Keratinocyte (primary cell): ENCODE results near the gene CIDEC. TPM values are rescaled to one million over a fixed set of nuclear protein-coding genes. Genes with fewer than 3 reads are reported as not detected.
"Not testable (repeated sequence)": the region's sequence is repeated elsewhere in the genome, so short reads cannot be mapped to it uniquely, and the experiment has no call there.

Experiments used
- DNase-seq: peaks from one replicate; pipeline ENCODE4 v3.0.0-alpha.2; 2011; ENCODE audit warnings: low read depth, missing footprints, low spot score
- FAIRE-seq: peaks from 2 replicates; lab custom pipeline; 2011; peaks lifted over from hg19 to GRCh38; lab: Jason Lieb, UNC
- H2AFZ ChIP-seq: 2 replicates; pipeline ENCODE4 v1.6.0; 2012; ENCODE audit warnings: low read length, control low read depth, inconsistent platforms; ENCODE audit not compliant: control insufficient read depth
- H3K27ac ChIP-seq: 2 replicates; pipeline ENCODE4 v1.5.1; 2011; ENCODE audit warnings: low read length; ENCODE audit not compliant: control insufficient read depth, insufficient read depth
- H3K27me3 ChIP-seq: 3 replicates; pipeline ENCODE4 v1.6.0; 2011; ENCODE audit warnings: low read length; ENCODE audit not compliant: control insufficient read depth, insufficient read depth; ENCODE audit errors: extremely low read depth
- H3K36me3 ChIP-seq, 2 experiments: 2 replicates in 1 of 2; 3 replicates in 1 of 2; pipeline ENCODE4 v1.5.1; 2011; ENCODE audit warnings: low read length in 2 of 2, mild to moderate bottlenecking in 1 of 2; ENCODE audit not compliant: control insufficient read depth in 2 of 2, insufficient read depth in 2 of 2; ENCODE audit errors: extremely low read depth in 1 of 2
- H3K4me1 ChIP-seq: 3 replicates; pipeline ENCODE4 v1.5.1; 2011; ENCODE audit warnings: low read length; ENCODE audit not compliant: control insufficient read depth, insufficient read depth; ENCODE audit errors: extremely low read depth
- H3K4me2 ChIP-seq: 3 replicates; pipeline ENCODE4 v1.6.0; 2011; ENCODE audit warnings: low read depth, low read length; ENCODE audit not compliant: control insufficient read depth, insufficient read depth; ENCODE audit errors: extremely low read depth
- H3K4me3 ChIP-seq, 3 experiments: fragments of 200-600 bp in 1 of 3; sonication (generic) in 1 of 3; 2 replicates in 2 of 3; 3 replicates in 1 of 3; pipeline ENCODE4 v1.5.1; 2011 to 2016; ENCODE audit warnings: low read length in 3 of 3, mild to moderate bottlenecking in 3 of 3, control low read depth in 2 of 3, inconsistent platforms in 1 of 3, low read depth in 1 of 3, mixed read lengths in 1 of 3, mixed run types in 1 of 3, moderate library complexity in 1 of 3; ENCODE audit not compliant: control insufficient read depth in 2 of 3, insufficient read depth in 2 of 3; ENCODE audit errors: extremely low read depth in 1 of 3
- H3K79me2 ChIP-seq: 2 replicates; pipeline ENCODE4 v1.6.0; 2012; ENCODE audit warnings: low read length; ENCODE audit not compliant: control insufficient read depth, insufficient read depth
- H3K9ac ChIP-seq: 3 replicates; pipeline ENCODE4 v1.6.0; 2011; ENCODE audit warnings: low read length; ENCODE audit not compliant: control insufficient read depth, insufficient read depth; ENCODE audit errors: extremely low read depth
- H3K9me1 ChIP-seq: 3 replicates; pipeline ENCODE4 v1.6.0; 2011; ENCODE audit warnings: low read length; ENCODE audit not compliant: control insufficient read depth, insufficient read depth; ENCODE audit errors: extremely low read depth
- H3K9me3 ChIP-seq: 2 replicates; pipeline ENCODE4 v1.5.1; 2012; ENCODE audit warnings: low read depth, low read length; ENCODE audit not compliant: control insufficient read depth
- H4K20me1 ChIP-seq: 3 replicates; pipeline ENCODE4 v1.6.0; 2011; ENCODE audit warnings: low read length; ENCODE audit not compliant: control insufficient read depth, insufficient read depth; ENCODE audit errors: extremely low read depth
- CTCF ChIP-seq, 3 experiments: IDR thresholded peaks in 1 of 3; conservative IDR thresholded peaks in 1 of 3; optimal IDR thresholded peaks in 1 of 3; 2 replicates in 2 of 3; 3 replicates in 1 of 3; pipeline versions ENCODE3 to v1.5.1; 2011; ENCODE audit warnings: low read length in 3 of 3, mild to moderate bottlenecking in 3 of 3, moderate library complexity in 2 of 3, control low read depth in 1 of 3, inconsistent platforms in 1 of 3; ENCODE audit not compliant: insufficient read depth in 2 of 3; ENCODE audit errors: extremely low read depth in 1 of 3
- EZH2 ChIP-seq: IDR thresholded peaks from one replicate; pipeline ENCODE4 v1.6.1; 2012; ENCODE audit warnings: inconsistent platforms, mild to moderate bottlenecking, low read length, moderate library complexity
- dilution Hi-C: fragments of 300-500 bp; cut with MboI; formaldehyde crosslinking; loops from one replicate; pipeline ENCODE4 v1.7.0; 2020; ENCODE audit warnings: low sequenced_read_pairs; ENCODE audit not compliant: extremely low pct_ligation_motif_present
- polyA plus RNA-seq, 5 experiments: library from polyadenylated mRNA; depleted of rRNA in 3 of 5; stranded (reverse) in 3 of 5; stranded (forward) in 1 of 5; unstranded in 1 of 5; fragments of >200 nt; gene quantifications; 1 replicate in 1 of 5; 2 replicates in 3 of 5; 3 replicates in 1 of 5; pipeline versions ENCODE4 v1.2.1 to v1.2.3, GENCODE V29; 2011 to 2012; ENCODE audit warnings: missing spikeins in 2 of 5, low read depth in 1 of 5, low replicate concordance in 1 of 5

CIDEC gene
- polyA plus RNA-seq, 1 donor (not counting 4 experiments of a cell fraction or from before 2014, with no cell fraction given) = not detected

- H3K4me3 ChIP-seq, H4K20me1 ChIP-seq, H2AFZ ChIP-seq, H3K27ac ChIP-seq, H3K4me2 ChIP-seq, DNase-seq, H3K9me1 ChIP-seq, FAIRE-seq, dilution Hi-C loops, H3K27me3 ChIP-seq, H3K9ac ChIP-seq, H3K9me3 ChIP-seq: not testable (repeated sequence)
- Histone ChIP-seq H3K36me3 (peaks cover 8 to 12% of the 10 kb centered on the region in 2 experiments), H3K79me2 (peaks cover 22% of the 10 kb centered on the region), H3K4me1 (peaks cover 41% of the 10 kb centered on the region)
Observed at GRCh38 chr3:9895715-9896114, 15.7 kb upstream of the CIDEC start.

- Histone ChIP-seq H3K9me3 (no peaks in the 10 kb centered on the region), H3K4me3 (no peak overlapping the region), H2AFZ (no peak overlapping the region), H3K36me3 (peaks cover 8 to 12% of the 10 kb centered on the region in 2 experiments), H3K4me2 (no peak overlapping the region), H3K4me1 (peaks cover 34% of the 10 kb centered on the region), H4K20me1 (no peaks in the 10 kb centered on the region), H3K27ac (peak overlapping the region; percentile 59), H3K79me2 (peaks cover 25% of the 10 kb centered on the region), H3K9me1 (peaks cover 5% of the 10 kb centered on the region), H3K27me3 (no peaks in the 10 kb centered on the region), H3K9ac (no peak overlapping the region)
- DNase-seq (no peak), FAIRE-seq (no peak)
- dilution Hi-C loops = no loop called here
- TF ChIP-seq EZH2 = no peak
- TF ChIP-seq CTCF (optimal IDR thresholded peaks at IDR 0.05 in 1 of 3, IDR thresholded peaks at IDR 0.05 in 1 of 3, conservative IDR thresholded peaks at IDR 0.05 in 1 of 3; ENCODE audit: extremely low read depth in 1 of 3, insufficient read depth in 2 of 3, low read length in 3 of 3) = no peak
Observed at GRCh38 chr3:9893739-9894138, 13.7 kb upstream of the CIDEC start.

GRCh38 chr3:9891072-9891622, 11.1 kb upstream of the CIDEC start:
- H3K9ac ChIP-seq = peak overlapping the region; percentile 99
- peak overlapping the region; percentile 96 for H3K27ac ChIP-seq
- DNase-seq = no peak
- H3K9me1 ChIP-seq = no peaks in the 10 kb centered on the region
- peak overlapping the region; percentile 87 for H3K4me2 ChIP-seq
- TF ChIP-seq CTCF (optimal IDR thresholded peaks at IDR 0.05 in 1 of 3, IDR thresholded peaks at IDR 0.05 in 1 of 3, conservative IDR thresholded peaks at IDR 0.05 in 1 of 3; ENCODE audit: extremely low read depth in 1 of 3, insufficient read depth in 2 of 3, low read length in 3 of 3) (no peak), EZH2 (no peak)
- H4K20me1 ChIP-seq = no peaks in the 10 kb centered on the region
- peak overlapping the region; percentile 94 to 95 (median 95) for H3K4me3 ChIP-seq
- H3K79me2 ChIP-seq = peaks cover 25% of the 10 kb centered on the region
- dilution Hi-C loops = no loop called here
- peak overlapping the region; percentile 91 for H2AFZ ChIP-seq
- peaks cover 8 to 12% of the 10 kb centered on the region in 2 experiments for H3K36me3 ChIP-seq
- no peaks in the 10 kb centered on the region for H3K9me3 ChIP-seq
- no peaks in the 10 kb centered on the region for H3K27me3 ChIP-seq
- FAIRE-seq = no peak
- H3K4me1 ChIP-seq = peaks cover 15% of the 10 kb centered on the region
